Measurements from ENCODE around the gene ZDHHC3.

ZDHHC3 gene

DNA sequence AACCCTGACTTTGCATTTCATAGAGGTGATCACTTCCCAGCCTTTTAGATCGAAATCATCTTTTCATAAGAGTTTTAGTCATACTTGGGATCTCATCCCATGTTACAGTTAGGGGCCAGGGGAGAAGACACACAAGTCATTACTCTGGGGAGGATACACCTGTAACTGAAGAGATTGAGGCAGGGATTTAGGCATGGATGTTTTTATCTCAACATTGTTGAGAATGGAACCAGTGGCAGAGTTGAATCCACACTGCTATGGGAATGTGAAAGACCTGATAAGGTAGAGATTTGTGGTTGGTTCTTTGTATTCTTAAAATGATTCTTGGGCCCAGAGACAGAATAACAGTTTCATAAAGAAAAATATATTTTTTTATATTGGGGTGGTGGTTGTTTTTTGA lies 33.9 kb upstream of the ZDHHC3 start:
- peaks cover 76% of the 10 kb centered on the region for H3K36me3 ChIP-seq (ENCODE audit: control insufficient read depth, insufficient read depth, low read length)

DNA sequence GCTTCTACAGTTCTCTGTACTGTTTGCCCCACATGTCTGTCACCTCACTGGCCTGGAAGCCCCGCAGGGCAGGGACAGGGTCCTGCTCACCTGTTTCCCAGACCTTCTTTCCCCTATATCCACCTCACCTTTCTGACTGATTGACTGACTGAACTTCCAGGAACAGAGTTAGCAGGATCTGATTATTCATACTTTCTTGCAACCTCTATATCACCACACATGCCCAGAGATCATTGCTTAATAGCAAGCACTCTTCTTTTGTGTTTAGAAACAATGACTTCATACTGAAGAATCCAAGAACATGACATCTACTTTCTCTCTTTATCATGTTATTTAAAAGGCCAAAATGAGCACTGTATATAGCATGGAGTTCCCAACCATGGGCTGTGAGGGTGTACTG lies 32.1 kb upstream of the ZDHHC3 start:
- H3K27me3 ChIP-seq (ENCODE audit: control insufficient read depth, insufficient read depth, low read length) = no peaks in the 10 kb centered on the region
- H3K9me3 ChIP-seq (ENCODE audit: control insufficient read depth, insufficient read depth, low read depth, low read length) = peaks cover 9% of the 10 kb centered on the region
- H3K27ac ChIP-seq (ENCODE audit: low read depth, low read length) = no peak overlapping the region
- no peak overlapping the region for H3K4me3 ChIP-seq (ENCODE audit: low read depth, low read length)
- no peak overlapping the region for H3K9ac ChIP-seq (ENCODE audit: low read length)
- H3K36me3 ChIP-seq (ENCODE audit: control insufficient read depth, insufficient read depth, low read length) = peaks cover 84% of the 10 kb centered on the region
- H3K4me1 ChIP-seq (ENCODE audit: control insufficient read depth, insufficient read depth, low read length) = no peaks in the 10 kb centered on the region; the same call in 1 of the 2 replicates

More for the DNA sequence above, 33.9 kb upstream of the ZDHHC3 start:
- no peak overlapping the region for H3K4me3 ChIP-seq (ENCODE audit: low read depth, low read length)
- H3K27me3 ChIP-seq (ENCODE audit: control insufficient read depth, insufficient read depth, low read length) = no peaks in the 10 kb centered on the region
- H3K4me1 ChIP-seq (ENCODE audit: control insufficient read depth, insufficient read depth, low read length) = no peaks in the 10 kb centered on the region; the same call in 1 of the 2 replicates
- H3K9me3 ChIP-seq (ENCODE audit: control insufficient read depth, insufficient read depth, low read depth, low read length) = peaks cover 4% of the 10 kb centered on the region; the same call in 1 of the 2 replicates
- no peak overlapping the region for H3K27ac ChIP-seq (ENCODE audit: low read depth, low read length)
- no peak overlapping the region for H3K9ac ChIP-seq (ENCODE audit: low read length)

DNA sequence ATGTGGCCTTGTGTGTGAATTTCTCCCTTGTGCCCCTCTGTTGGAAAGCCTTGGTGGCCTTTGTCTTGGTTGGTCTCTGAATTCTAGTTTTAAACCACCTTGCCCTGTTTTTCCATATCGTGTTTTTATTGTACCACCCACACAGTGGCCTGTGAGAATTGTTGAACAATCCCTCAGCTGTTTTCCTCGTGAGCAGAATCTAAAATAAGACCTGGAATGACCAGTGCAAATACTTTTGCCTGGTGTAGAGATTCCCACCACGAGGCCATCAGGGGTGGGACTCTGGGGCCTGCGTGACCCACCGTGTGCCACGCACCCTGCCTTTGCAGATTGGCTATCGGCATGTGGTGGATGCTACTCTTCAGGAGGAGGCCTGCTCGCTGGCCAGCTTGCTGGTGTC lies 31.1 kb upstream of the ZDHHC3 start:
- Histone ChIP-seq H3K4me1 (ENCODE audit: control insufficient read depth, insufficient read depth, low read length) (no peaks in the 10 kb centered on the region; the same call in 1 of the 2 replicates), H3K4me3 (ENCODE audit: low read depth, low read length) (no peak overlapping the region), H3K27ac (ENCODE audit: low read depth, low read length) (no peak overlapping the region), H3K9me3 (ENCODE audit: control insufficient read depth, insufficient read depth, low read depth, low read length) (peaks cover 9% of the 10 kb centered on the region), H3K36me3 (ENCODE audit: control insufficient read depth, insufficient read depth, low read length) (peaks cover 84% of the 10 kb centered on the region), H3K9ac (ENCODE audit: low read length) (no peak overlapping the region), H3K27me3 (ENCODE audit: control insufficient read depth, insufficient read depth, low read length) (no peaks in the 10 kb centered on the region)

DNA sequence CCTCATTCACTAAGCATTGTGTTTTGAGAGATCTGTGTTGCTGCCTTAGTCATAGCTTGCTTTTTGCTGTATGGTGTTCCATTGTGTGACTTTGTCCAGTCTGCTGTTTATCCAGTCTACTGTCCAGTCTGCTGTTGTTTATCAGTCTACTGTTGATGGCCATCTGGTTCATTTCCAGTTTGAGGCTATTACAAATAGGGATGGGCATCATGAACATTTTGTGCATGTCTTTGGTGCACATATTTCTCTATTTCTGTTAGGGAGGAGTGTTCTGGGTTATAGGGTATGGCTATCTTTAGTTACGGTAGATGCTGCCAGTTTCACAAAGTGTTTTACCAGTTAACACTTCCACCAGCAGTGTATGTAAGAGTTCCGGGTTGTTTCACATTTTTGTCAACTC lies 27.9 kb upstream of the ZDHHC3 start:
- Histone ChIP-seq H3K4me1 (ENCODE audit: control insufficient read depth, insufficient read depth, low read length) (no peaks in the 10 kb centered on the region), H3K9ac (ENCODE audit: low read length) (no peak overlapping the region), H3K4me3 (ENCODE audit: low read depth, low read length) (no peak overlapping the region), H3K27me3 (ENCODE audit: control insufficient read depth, insufficient read depth, low read length) (no peaks in the 10 kb centered on the region), H3K27ac (ENCODE audit: low read depth, low read length) (no peak overlapping the region), H3K36me3 (ENCODE audit: control insufficient read depth, insufficient read depth, low read length) (peaks cover 88% of the 10 kb centered on the region), H3K9me3 (ENCODE audit: control insufficient read depth, insufficient read depth, low read depth, low read length) (peaks cover 9% of the 10 kb centered on the region)

DNA sequence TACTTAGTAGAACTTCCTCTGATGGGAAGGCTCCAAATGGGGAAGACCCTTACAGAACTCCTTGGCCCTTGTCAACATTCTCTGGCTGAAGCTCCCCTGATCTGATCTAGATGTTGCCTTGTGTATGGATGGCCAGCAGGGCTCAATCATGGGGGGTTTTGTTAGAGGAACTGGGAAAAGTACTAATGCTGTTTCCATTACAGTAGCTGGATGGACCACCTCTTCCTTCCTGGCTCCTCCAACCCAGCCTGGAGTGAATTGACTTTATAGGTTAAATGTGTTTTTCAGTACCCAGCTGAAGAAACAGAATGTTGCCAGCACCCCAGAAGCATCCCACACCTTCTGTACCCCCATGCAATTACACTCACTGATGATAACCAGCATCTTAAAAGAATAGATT lies 27.4 kb upstream of the ZDHHC3 start:
- no peaks in the 10 kb centered on the region for H3K4me1 ChIP-seq (ENCODE audit: control insufficient read depth, insufficient read depth, low read length)
- H3K4me3 ChIP-seq (ENCODE audit: low read depth, low read length) = no peak overlapping the region
- H3K9ac ChIP-seq (ENCODE audit: low read length) = no peak overlapping the region
- H3K27me3 ChIP-seq (ENCODE audit: control insufficient read depth, insufficient read depth, low read length) = no peaks in the 10 kb centered on the region
- H3K9me3 ChIP-seq (ENCODE audit: control insufficient read depth, insufficient read depth, low read depth, low read length) = peaks cover 9% of the 10 kb centered on the region
- H3K36me3 ChIP-seq (ENCODE audit: control insufficient read depth, insufficient read depth, low read length) = peaks cover 88% of the 10 kb centered on the region
- H3K27ac ChIP-seq (ENCODE audit: low read depth, low read length) = no peak overlapping the region

DNA sequence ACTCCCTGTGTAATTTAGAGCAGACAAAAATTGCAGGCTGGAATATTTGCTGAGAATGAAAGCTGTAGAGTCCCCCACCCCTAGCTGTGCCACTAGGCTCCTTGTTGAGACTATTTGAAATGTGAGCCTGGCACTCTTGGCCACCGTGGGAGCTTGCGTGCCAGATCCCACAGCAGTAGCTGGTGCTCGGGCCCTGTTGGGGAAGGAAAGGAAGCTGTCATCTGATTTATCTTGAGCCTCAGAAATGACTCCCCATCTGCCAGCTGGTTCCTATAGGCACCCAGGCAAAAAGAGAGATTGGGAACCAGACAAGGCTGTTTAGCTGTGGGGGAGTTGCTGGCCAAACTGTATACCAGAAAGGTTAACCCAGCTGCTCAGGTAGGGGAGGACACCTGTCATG lies 26.7 kb upstream of the ZDHHC3 start:
- Histone ChIP-seq H3K27ac (ENCODE audit: low read depth, low read length) (no peak overlapping the region), H3K4me3 (ENCODE audit: low read depth, low read length) (no peak overlapping the region), H3K9ac (ENCODE audit: low read length) (no peak overlapping the region), H3K9me3 (ENCODE audit: control insufficient read depth, insufficient read depth, low read depth, low read length) (peaks cover 9% of the 10 kb centered on the region), H3K36me3 (ENCODE audit: control insufficient read depth, insufficient read depth, low read length) (peaks cover 88% of the 10 kb centered on the region), H3K27me3 (ENCODE audit: control insufficient read depth, insufficient read depth, low read length) (no peaks in the 10 kb centered on the region), H3K4me1 (ENCODE audit: control insufficient read depth, insufficient read depth, low read length) (no peaks in the 10 kb centered on the region)

DNA sequence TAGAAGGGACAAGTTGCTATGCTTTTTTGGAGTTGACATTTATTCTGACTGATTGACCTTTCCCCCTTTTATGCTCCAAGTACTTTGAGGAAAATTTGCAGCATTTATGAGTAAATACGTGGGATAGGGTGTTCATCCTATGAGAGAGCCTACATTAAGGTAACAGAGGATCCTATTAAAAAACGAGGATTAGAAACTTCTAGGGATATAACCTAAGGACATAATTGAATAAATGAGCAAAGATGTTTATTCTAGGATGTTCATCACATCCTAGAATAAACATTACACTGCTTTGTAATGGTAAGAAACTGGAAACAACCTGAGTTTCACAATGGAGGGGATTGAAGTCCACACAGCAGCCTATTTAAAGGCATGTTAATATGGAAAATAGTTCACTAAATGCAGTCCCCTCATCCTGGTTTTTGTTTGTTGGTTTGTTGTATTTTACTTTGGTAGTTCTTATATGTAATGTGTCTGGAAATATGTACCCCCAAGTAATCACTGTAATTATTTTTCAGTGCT lies 26.2 kb upstream of the ZDHHC3 start:
- Histone ChIP-seq H3K4me1 (ENCODE audit: control insufficient read depth, insufficient read depth, low read length) (no peaks in the 10 kb centered on the region), H3K27me3 (ENCODE audit: control insufficient read depth, insufficient read depth, low read length) (no peaks in the 10 kb centered on the region), H3K9me3 (ENCODE audit: control insufficient read depth, insufficient read depth, low read depth, low read length) (peaks cover 9% of the 10 kb centered on the region), H3K9ac (ENCODE audit: low read length) (no peak overlapping the region), H3K36me3 (ENCODE audit: control insufficient read depth, insufficient read depth, low read length) (peaks cover 88% of the 10 kb centered on the region), H3K27ac (ENCODE audit: low read depth, low read length) (no peak overlapping the region), H3K4me3 (ENCODE audit: low read depth, low read length) (no peak overlapping the region)

DNA sequence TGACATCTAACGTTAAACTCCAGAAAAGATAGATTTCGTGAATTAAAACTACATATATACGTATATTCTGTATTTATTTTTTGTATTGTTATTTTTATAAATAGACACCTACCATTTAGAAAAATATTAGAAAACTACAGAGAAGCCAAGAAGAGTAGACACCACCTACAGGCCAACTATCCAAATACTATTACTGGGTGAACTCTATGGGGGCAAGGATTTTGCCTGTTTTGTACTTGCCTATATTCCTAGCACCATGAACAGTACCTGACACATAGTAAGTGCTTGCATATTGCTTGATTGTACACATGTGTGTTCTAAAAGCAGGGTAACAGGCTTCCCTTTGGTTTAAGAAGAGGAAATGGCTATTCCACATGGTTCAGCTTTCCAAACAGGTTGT lies 25.8 kb upstream of the ZDHHC3 start:
- Histone ChIP-seq H3K27me3 (ENCODE audit: control insufficient read depth, insufficient read depth, low read length) (no peaks in the 10 kb centered on the region), H3K36me3 (ENCODE audit: control insufficient read depth, insufficient read depth, low read length) (peaks cover 88% of the 10 kb centered on the region), H3K4me1 (ENCODE audit: control insufficient read depth, insufficient read depth, low read length) (no peaks in the 10 kb centered on the region), H3K4me3 (ENCODE audit: low read depth, low read length) (no peak overlapping the region), H3K9me3 (ENCODE audit: control insufficient read depth, insufficient read depth, low read depth, low read length) (peaks cover 9% of the 10 kb centered on the region), H3K27ac (ENCODE audit: low read depth, low read length) (no peak overlapping the region), H3K9ac (ENCODE audit: low read length) (no peak overlapping the region)

DNA sequence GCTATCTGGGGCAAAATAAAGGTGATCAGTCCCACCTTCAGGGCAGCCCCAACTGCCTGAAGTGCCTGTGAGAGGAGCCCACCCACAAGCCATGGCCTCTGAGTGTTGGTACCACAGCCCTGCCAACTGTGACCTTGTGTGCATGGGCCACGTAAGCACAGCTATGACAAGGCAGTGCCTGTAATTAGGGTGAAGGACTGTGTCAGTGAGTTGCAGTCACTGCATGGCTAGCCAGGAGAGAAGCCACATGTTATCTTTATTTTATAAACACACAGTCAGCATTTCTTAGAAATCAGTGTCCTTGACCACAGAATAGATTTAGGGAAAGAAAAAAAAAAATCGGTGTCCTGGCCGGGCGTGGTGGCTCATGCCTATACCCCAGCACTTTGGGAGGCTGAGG lies 24.8 kb upstream of the ZDHHC3 start:
- Histone ChIP-seq H3K9me3 (ENCODE audit: control insufficient read depth, insufficient read depth, low read depth, low read length) (peaks cover 9% of the 10 kb centered on the region), H3K4me3 (ENCODE audit: low read depth, low read length) (no peak overlapping the region), H3K4me1 (ENCODE audit: control insufficient read depth, insufficient read depth, low read length) (no peaks in the 10 kb centered on the region), H3K27me3 (ENCODE audit: control insufficient read depth, insufficient read depth, low read length) (no peaks in the 10 kb centered on the region), H3K27ac (ENCODE audit: low read depth, low read length) (no peak overlapping the region), H3K9ac (ENCODE audit: low read length) (no peak overlapping the region), H3K36me3 (ENCODE audit: control insufficient read depth, insufficient read depth, low read length) (peaks cover 96% of the 10 kb centered on the region)

DNA sequence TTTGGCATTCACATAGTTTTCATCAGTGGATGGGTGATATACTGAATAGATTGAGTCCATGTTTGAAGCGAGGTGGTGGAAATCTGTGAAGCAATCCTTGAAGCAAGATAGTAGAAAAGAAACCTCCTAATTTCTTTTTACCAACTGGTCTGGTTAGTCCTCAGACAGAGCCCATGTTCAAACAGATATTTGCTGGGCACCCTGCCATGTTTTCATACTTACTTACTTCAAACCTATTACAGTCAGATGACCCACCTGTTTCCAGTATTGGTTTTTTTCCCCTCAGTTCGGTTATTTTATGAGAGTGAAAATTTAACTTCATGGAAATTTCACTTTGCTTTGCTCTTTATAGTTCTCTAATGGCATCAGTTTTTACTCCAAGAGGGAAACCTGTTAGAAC lies 23.8 kb upstream of the ZDHHC3 start:
- H3K9me3 ChIP-seq (ENCODE audit: control insufficient read depth, insufficient read depth, low read depth, low read length) = peaks cover 5% of the 10 kb centered on the region
- no peak overlapping the region for H3K9ac ChIP-seq (ENCODE audit: low read length)
- H3K27ac ChIP-seq (ENCODE audit: low read depth, low read length) = no peak overlapping the region
- no peaks in the 10 kb centered on the region for H3K27me3 ChIP-seq (ENCODE audit: control insufficient read depth, insufficient read depth, low read length)
- H3K4me3 ChIP-seq (ENCODE audit: low read depth, low read length) = no peak overlapping the region
- H3K4me1 ChIP-seq (ENCODE audit: control insufficient read depth, insufficient read depth, low read length) = no peaks in the 10 kb centered on the region
- H3K36me3 ChIP-seq (ENCODE audit: control insufficient read depth, insufficient read depth, low read length) = peaks cover 93% of the 10 kb centered on the region

DNA sequence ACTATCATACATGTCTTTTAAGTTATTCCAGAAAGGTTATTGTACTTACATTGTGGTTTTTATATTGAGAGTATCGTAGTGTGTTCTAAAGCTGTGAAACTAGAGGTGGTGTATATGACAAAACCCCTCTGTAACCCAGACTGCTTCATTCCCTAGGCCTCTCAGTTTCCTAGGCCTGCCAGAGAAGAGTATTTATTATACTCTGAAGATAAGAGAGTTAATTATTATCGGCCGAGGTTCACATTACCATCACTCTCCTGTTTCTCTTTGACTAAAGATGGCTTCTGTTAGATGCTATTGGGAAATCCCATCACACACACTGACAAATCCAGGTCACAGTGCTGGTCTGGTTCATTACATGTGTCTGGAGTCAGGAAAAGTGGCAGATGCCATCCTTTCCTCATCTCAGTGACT lies 20.6 kb upstream of the ZDHHC3 start:
- peaks cover 81% of the 10 kb centered on the region for H3K36me3 ChIP-seq (ENCODE audit: control insufficient read depth, insufficient read depth, low read length)

More for the DNA sequence above, 20.6 kb upstream of the ZDHHC3 start:
- H3K9ac ChIP-seq (ENCODE audit: low read length) = no peak overlapping the region
- no peaks in the 10 kb centered on the region for H3K27me3 ChIP-seq (ENCODE audit: control insufficient read depth, insufficient read depth, low read length)
- H3K27ac ChIP-seq (ENCODE audit: low read depth, low read length) = no peak overlapping the region
- H3K4me1 ChIP-seq (ENCODE audit: control insufficient read depth, insufficient read depth, low read length) = peaks cover 20% of the 10 kb centered on the region
- H3K4me3 ChIP-seq (ENCODE audit: low read depth, low read length) = no peak overlapping the region
- no peaks in the 10 kb centered on the region for H3K9me3 ChIP-seq (ENCODE audit: control insufficient read depth, insufficient read depth, low read depth, low read length)
